OCI-LY7 (cell line): ENCODE results near the gene HMSD. TPM values are rescaled to one million over a fixed set of nuclear protein-coding genes. Genes with fewer than 3 reads are reported as not detected.
A peak's percentile ranks its signal among the peaks of the same experiment; 100 is the strongest.

Experiments used
- BruUV-seq: library from RNA; stranded (reverse); fragments of 400-500 nt; replicated peaks from 2 replicates; lab custom pipeline; 2021; lab: Mats Ljungman, UMichigan
- CTCF ChIA-PET: fragments of 300-600 bp; sonication (Branson Sonifier 250); formaldehyde crosslinking; loops from one replicate; lab custom pipeline; 2022; ENCODE audit warnings: antibody characterized with exemption; ENCODE audit not compliant: unreplicated experiment; lab: Charles Lee
- POLR2A ChIA-PET: fragments of 300-600 bp; sonication (Branson Sonifier 250); formaldehyde crosslinking; loops from one replicate; lab custom pipeline; 2022; ENCODE audit warnings: antibody characterized with exemption; lab: Charles Lee
- DNase-seq: peaks from one replicate; pipeline ENCODE4 v3.0.0-alpha.2; 2015; ENCODE audit warnings: low spot score
- H2AFZ ChIP-seq: fragments of 200-600 bp; sonication (generic), shearing (Covaris generic); 2 replicates; pipeline ENCODE4 v1.6.1; 2014; ENCODE audit warnings: mild to moderate bottlenecking, antibody characterized with exemption, low read length, moderate library complexity
- H3K27ac ChIP-seq: fragments of 200-600 bp; sonication (generic); 2 replicates; pipeline ENCODE4 v1.5.1; 2014; ENCODE audit warnings: mixed run types, low read depth, mild to moderate bottlenecking, moderate library complexity, low read length, inconsistent platforms; ENCODE audit not compliant: poor library complexity, severe bottlenecking
- H3K36me3 ChIP-seq: fragments of 200-600 bp; sonication (generic); 2 replicates; pipeline ENCODE4 v1.6.1; 2014; ENCODE audit warnings: mild to moderate bottlenecking, antibody characterized with exemption, low read length, moderate library complexity, mixed read lengths; ENCODE audit not compliant: insufficient read depth
- H3K4me1 ChIP-seq: fragments of 200-600 bp; sonication (generic); 2 replicates; pipeline ENCODE4 v1.5.1; 2014; ENCODE audit warnings: mild to moderate bottlenecking, low read length; ENCODE audit not compliant: insufficient read depth, poor library complexity, severe bottlenecking
- H3K4me2 ChIP-seq: fragments of 200-600 bp; sonication (generic); 2 replicates; pipeline ENCODE4 v1.6.1; 2014; ENCODE audit warnings: mild to moderate bottlenecking, low read length
- H3K4me3 ChIP-seq: fragments of 200-600 bp; sonication (generic); 2 replicates; pipeline ENCODE4 v1.5.1; 2014; ENCODE audit warnings: mild to moderate bottlenecking, low read depth, low read length; ENCODE audit not compliant: poor library complexity, severe bottlenecking
- H3K79me2 ChIP-seq: fragments of 200-600 bp; sonication (generic); 2 replicates; pipeline ENCODE4 v1.6.1; 2016; ENCODE audit warnings: low read depth, mild to moderate bottlenecking, low read length, moderate library complexity, mixed read lengths; ENCODE audit not compliant: insufficient read depth
- H3K9me2 ChIP-seq: fragments of 200-600 bp; sonication (generic); 2 replicates; pipeline ENCODE4 v1.6.1; 2016; ENCODE audit warnings: mild to moderate bottlenecking, low read length, mixed read lengths; ENCODE audit not compliant: insufficient read depth
- H3K9me3 ChIP-seq: fragments of 200-600 bp; sonication (generic); 2 replicates; pipeline ENCODE4 v1.6.1; 2014; ENCODE audit warnings: mild to moderate bottlenecking, mixed run types, low read length, mixed read lengths
- H4K20me1 ChIP-seq: fragments of 200-600 bp; sonication (generic); 2 replicates; pipeline ENCODE4 v1.6.1; 2014; ENCODE audit warnings: mild to moderate bottlenecking, antibody characterized with exemption, low read length, moderate library complexity, mixed read lengths; ENCODE audit not compliant: insufficient read depth
- CTCF ChIP-seq: fragments of 200-600 bp; sonication (generic); conservative IDR thresholded peaks from 2 replicates; pipeline ENCODE4 v1.5.1; 2014; ENCODE audit warnings: mild to moderate bottlenecking, antibody characterized with exemption, low read length, moderate library complexity, mixed read lengths
- EZH2phosphoT487 ChIP-seq: fragments of 200-600 bp; sonication (generic); IDR thresholded peaks from 2 replicates; pipeline ENCODE4 v1.6.1; 2018; ENCODE audit warnings: low read depth, borderline replicate concordance, mild to moderate bottlenecking, mixed run types, antibody characterized with exemption, low read length, moderate library complexity, mixed read lengths
- intact Hi-C: fragments of 100-400 bp; cut with micrococcal nuclease; formaldehyde crosslinking; loops from one replicate; pipeline ENCODE4 v1.10.0; 2022; ENCODE audit not compliant: unreplicated experiment
- total RNA-seq, 2 experiments: library from RNA; depleted of rRNA in 1 of 2; stranded (reverse); fragments of >200 nt in 1 of 2; shearing (Covaris generic) in 1 of 2; gene quantifications; 2 replicates each; pipeline ENCODE4 v1.2.3, GENCODE V29; 2014 to 2022

The HMSD gene
- total RNA-seq, 2 experiments from 2014 or later = not detected

- no TSS peak for BruUV-seq
- no peaks in the 10 kb centered on the region for H3K36me3 ChIP-seq
- H3K79me2 ChIP-seq = no peaks in the 10 kb centered on the region
- H3K4me3 ChIP-seq = no peak overlapping the region
- ChIA-PET CTCF (no interaction called here), POLR2A (interaction anchor here (1.3 kb wide), 1 partner anchor 28 kb away, joined by 3 read pairs; no protein-coding TSS in a partner anchor)
- H3K27ac ChIP-seq = no peak overlapping the region
- no peak for DNase-seq
- TF ChIP-seq CTCF (no peak), EZH2phosphoT487 (no peak)
- no peaks in the 10 kb centered on the region for H4K20me1 ChIP-seq
- no peaks in the 10 kb centered on the region for H3K9me2 ChIP-seq
- H3K4me2 ChIP-seq = no peak overlapping the region
- H2AFZ ChIP-seq = no peak overlapping the region
- H3K9me3 ChIP-seq = no peaks in the 10 kb centered on the region
- no peaks in the 10 kb centered on the region for H3K4me1 ChIP-seq
- intact Hi-C loops = no loop called here
Measured at GRCh38 chr18:63930773-63931354, 18.2 kb upstream of the HMSD start.

- DNase-seq = peak; percentile 73
- H3K27ac ChIP-seq = no peak overlapping the region
- H3K4me1 ChIP-seq = peaks cover 4% of the 10 kb centered on the region
- H3K9me2 ChIP-seq = no peaks in the 10 kb centered on the region
- intact Hi-C loops = no loop called here
- H2AFZ ChIP-seq = peak overlapping the region; percentile 90
- peak overlapping the region; percentile 70 for H3K4me2 ChIP-seq
- POLR2A ChIA-PET = no interaction called here
- no TSS peak for BruUV-seq
- H3K36me3 ChIP-seq = no peaks in the 10 kb centered on the region
- no peaks in the 10 kb centered on the region for H3K9me3 ChIP-seq
- H4K20me1 ChIP-seq = no peaks in the 10 kb centered on the region
- CTCF ChIA-PET = interaction anchor here (0.6 kb wide), 1 partner anchor 459 kb away, joined by 3 read pairs; no protein-coding TSS in a partner anchor
- TF ChIP-seq CTCF = peak; percentile 72
- TF ChIP-seq EZH2phosphoT487 = no peak
- H3K79me2 ChIP-seq = no peaks in the 10 kb centered on the region
- H3K4me3 ChIP-seq = peak overlapping the region; percentile 59
Measured at GRCh38 chr18:63936156-63936931, 12.8 kb upstream of the HMSD start.

GRCh38 chr18:63936932-63937393, 12.1 kb upstream of the HMSD start:
- Histone ChIP-seq H3K79me2 (no peaks in the 10 kb centered on the region), H3K36me3 (no peaks in the 10 kb centered on the region), H3K27ac (no peak overlapping the region), H3K9me2 (no peaks in the 10 kb centered on the region), H3K4me2 (peak overlapping the region; percentile 70; the same call in 1 of the 2 replicates), H3K9me3 (no peaks in the 10 kb centered on the region), H3K4me3 (no peak overlapping the region), H3K4me1 (peaks cover 4% of the 10 kb centered on the region), H2AFZ (no peak overlapping the region; the same call in 1 of the 2 replicates), H4K20me1 (no peaks in the 10 kb centered on the region)
- no TSS peak for BruUV-seq
- DNase-seq = no peak
- CTCF ChIA-PET = no interaction called here
- POLR2A ChIA-PET = no interaction called here
- intact Hi-C loops = no loop called here
- no peak for TF ChIP-seq CTCF
- TF ChIP-seq EZH2phosphoT487 = no peak
